GM12878 (cell line): Measurements from ENCODE around the gene HCST. TPM values are rescaled to one million over a fixed set of nuclear protein-coding genes. Genes with fewer than 3 reads are reported as not detected.

Experiments
- ATAC-seq: fragments of 200-7000 bp; cut with Tn5 transposase; 3 replicates; pipeline ENCODE4 v1.9.1; 2020; ENCODE audit warnings: mild to moderate bottlenecking, moderate library complexity
- BruUV-seq: library from RNA; stranded (reverse); fragments of 400-500 nt; replicated peaks from 2 replicates; lab custom pipeline; 2021; lab: Mats Ljungman, UMichigan
- CTCF ChIA-PET: fragments of 300-600 bp; sonication (Branson Sonifier 250); formaldehyde crosslinking; extraction: SDS; loops from one replicate; lab custom pipeline; 2021; ENCODE audit warnings: inconsistent platforms; lab: Yijun Ruan, JAX
- POLR2A ChIA-PET: fragments of 350-600 bp; formaldehyde crosslinking; extraction: SDS; loops from one replicate; lab custom pipeline; 2021; ENCODE audit warnings: inconsistent platforms; lab: Charles Lee
- RAD21 ChIA-PET: fragments of 300-600 bp; sonication (Branson Sonifier 250); formaldehyde crosslinking; loops from one replicate; lab custom pipeline; 2023; ENCODE audit warnings: antibody characterized with exemption; ENCODE audit not compliant: unreplicated experiment; lab: Charles Lee
- SMC1A ChIA-PET: fragments of 300-600 bp; sonication (Branson Sonifier 250); formaldehyde crosslinking; loops from one replicate; lab custom pipeline; 2023; ENCODE audit not compliant: unreplicated experiment, uncharacterized antibody; lab: Charles Lee
- DNase-seq: peaks from one replicate; pipeline ENCODE4 v3.0.0-alpha.2; 2011; ENCODE audit warnings: low read depth, low spot score
- FAIRE-seq: peaks from 3 replicates; lab custom pipeline; 2011; peaks lifted over from hg19 to GRCh38; lab: Jason Lieb, UNC
- H2AFZ ChIP-seq: 2 replicates; pipeline ENCODE4 v1.6.0; 2011; ENCODE audit warnings: low read depth, low read length, control low read depth; ENCODE audit not compliant: control insufficient read depth
- H3K27ac ChIP-seq: 2 replicates; pipeline ENCODE4 v1.5.1; 2011; ENCODE audit warnings: control low read depth; ENCODE audit not compliant: control insufficient read depth, insufficient read depth
- H3K27me3 ChIP-seq, 2 experiments: replicated peaks in 1 of 2; 2 replicates each; pipeline versions ENCODE4 v1.6.0 to v1.6.1; 2011; ENCODE audit warnings: low read length in 1 of 2; ENCODE audit not compliant: control insufficient read depth in 2 of 2, insufficient read depth in 2 of 2
- H3K36me3 ChIP-seq, 2 experiments: 2 replicates each; pipeline ENCODE4 v1.5.1; 2011; ENCODE audit warnings: low read length in 1 of 2; ENCODE audit not compliant: control insufficient read depth in 2 of 2, insufficient read depth in 2 of 2
- H3K4me1 ChIP-seq: 2 replicates; pipeline ENCODE4 v1.6.1; 2011; ENCODE audit warnings: mild to moderate bottlenecking, low read length, moderate library complexity, mixed read lengths; ENCODE audit not compliant: control insufficient read depth, insufficient read depth
- H3K4me2 ChIP-seq: 2 replicates; pipeline ENCODE4 v1.6.0; 2011; ENCODE audit warnings: control low read depth; ENCODE audit not compliant: control insufficient read depth, insufficient read depth
- H3K4me3 ChIP-seq: fragments of 200-600 bp; sonication (generic); 2 replicates; pipeline ENCODE4 v1.5.1; 2016
- H3K79me2 ChIP-seq: 2 replicates; pipeline ENCODE4 v1.6.0; 2011; ENCODE audit warnings: low read length; ENCODE audit not compliant: control insufficient read depth, insufficient read depth
- H3K9ac ChIP-seq: 2 replicates; pipeline ENCODE4 v1.8.0; 2011; ENCODE audit warnings: low read length, control low read depth, mixed read lengths; ENCODE audit not compliant: control insufficient read depth, insufficient read depth
- H3K9me3 ChIP-seq: replicated peaks from 3 replicates; pipeline ENCODE4 v1.5.1; 2011; ENCODE audit warnings: mild to moderate bottlenecking, low read length; ENCODE audit not compliant: control insufficient read depth, insufficient read depth
- H4K20me1 ChIP-seq: 2 replicates; pipeline ENCODE4 v1.6.0; 2011; ENCODE audit not compliant: control insufficient read depth, insufficient read depth
- ATF7 ChIP-seq: fragments of 450-650 bp; IDR thresholded peaks from 2 replicates; pipeline ENCODE4 v1.6.1; 2016; ENCODE audit warnings: low read depth, mild to moderate bottlenecking
- CBX5 ChIP-seq: sonication (generic); IDR thresholded peaks from 2 replicates; pipeline ENCODE4 v1.6.1; 2016; ENCODE audit warnings: low read depth, moderate library complexity, mild to moderate bottlenecking, inconsistent platforms
- FOS ChIP-seq: IDR thresholded peaks from 3 replicates; pipeline ENCODE4 v1.6.1; 2011; ENCODE audit warnings: borderline replicate concordance; ENCODE audit not compliant: insufficient read length; ENCODE audit errors: extremely low read depth
- KAT2A ChIP-seq: conservative IDR thresholded peaks from 2 replicates; pipeline ENCODE4 v1.6.1; 2011; ENCODE audit warnings: low read depth, low read length; ENCODE audit not compliant: control insufficient read depth
- KLF5 ChIP-seq: fragments of 450-650 bp; IDR thresholded peaks from 2 replicates; pipeline ENCODE4 v1.6.1; 2014; ENCODE audit warnings: mild to moderate bottlenecking; ENCODE audit not compliant: partially characterized antibody
- MEF2B ChIP-seq: fragments of 450-650 bp; IDR thresholded peaks from 2 replicates; pipeline ENCODE4 v1.6.1; 2018; ENCODE audit warnings: mild to moderate bottlenecking, moderate library complexity; ENCODE audit not compliant: partially characterized antibody, poor library complexity, severe bottlenecking
- MYC ChIP-seq: IDR thresholded peaks from 2 replicates; pipeline ENCODE4 v1.6.1; 2011; ENCODE audit warnings: mild to moderate bottlenecking, low read length, moderate library complexity, inconsistent platforms; ENCODE audit not compliant: insufficient read depth, insufficient replicate concordance, insufficient read length, severe bottlenecking
- PBX3 ChIP-seq: IDR thresholded peaks from 2 replicates; pipeline ENCODE4 v1.6.1; 2011; ENCODE audit warnings: mild to moderate bottlenecking, low read depth, low read length, moderate library complexity; ENCODE audit not compliant: insufficient replicate concordance
- POLR2AphosphoS5 ChIP-seq: IDR thresholded peaks from 2 replicates; pipeline ENCODE4 v1.6.1; 2011; ENCODE audit warnings: mild to moderate bottlenecking, low read length, inconsistent platforms
- PRDM15 ChIP-seq: fragments of 450-650 bp; formaldehyde crosslinking; IDR thresholded peaks from 2 replicates; pipeline ENCODE4 v1.4.0; 2020; ENCODE audit warnings: mild to moderate bottlenecking, moderate library complexity
- RBBP5 ChIP-seq: fragments of 200-600 bp; sonication (generic); conservative IDR thresholded peaks from 2 replicates; pipeline ENCODE4 v1.6.1; 2016
- SPI1 ChIP-seq: IDR thresholded peaks from 2 replicates; pipeline ENCODE4 v1.6.1; 2011; ENCODE audit warnings: low read depth, mild to moderate bottlenecking, low read length, moderate library complexity, borderline replicate concordance; ENCODE audit not compliant: insufficient read depth
- ZNF217 ChIP-seq: fragments of 450-650 bp; IDR thresholded peaks from 2 replicates; pipeline ENCODE4 v1.6.1; 2017; ENCODE audit warnings: antibody characterized with exemption, mild to moderate bottlenecking
- WGBS: methylation state at CpG from one replicate; pipeline ENCODE4 v1.1.6; 2016; ENCODE audit warnings: low lambda C conversion rate; ENCODE audit not compliant: insufficient replicate concordance, insufficient coverage; ENCODE audit errors: missing lambda C conversion rate; 5-methylcytosine and 5-hydroxymethylcytosine counted together
- in situ Hi-C: fragments of 300-500 bp; cut with MboI; formaldehyde crosslinking; loops from 9 replicates; pipeline ENCODE4 v1.14.3; 2018; ENCODE audit warnings: mixed read lengths
- intact Hi-C: fragments of 100-400 bp; cut with micrococcal nuclease; formaldehyde crosslinking; loops from one replicate; pipeline ENCODE4 v1.14.2; 2022; ENCODE audit not compliant: unreplicated experiment
- polyA plus RNA-seq, 11 experiments: library from polyadenylated mRNA; depleted of rRNA in 4 of 11; unstranded in 6 of 11; stranded (reverse) in 5 of 11; fragments of >200 nt; fragmentation: Nextera tagmentation in 4 of 11; fragmentation: Illumina TruSeq in 1 of 11; extraction: Ambion mirVana in 4 of 11; extraction: Trizol in 1 of 11; gene quantifications; 1 replicate in 1 of 11; 2 replicates in 10 of 11; pipeline versions ENCODE4 v1.2.1 to v1.2.3, GENCODE V29; 2011 to 2016; ENCODE audit warnings: inconsistent platforms in 2 of 11, missing spikeins in 2 of 11, low read depth in 1 of 11
- total RNA-seq, 4 experiments: library from RNA; depleted of rRNA in 3 of 4; stranded (reverse); fragments of >200 nt in 3 of 4; fragmentation: Illumina TruSeq in 1 of 4; extraction: Trizol in 1 of 4; gene quantifications; 2 replicates each; pipeline versions ENCODE4 v1.2.1 to v1.2.3, GENCODE V29; 2013 to 2021

Gene HCST
- total and polyA plus RNA-seq, 10 of the 15 experiments (the other 5 are each of a cell fraction or from before 2014, with no cell fraction given) = 7.5 to 79.6 (median 33.6) TPM

GRCh38 chr19:35905178-35905727 lies 2.9 kb downstream of the HCST start:
- POLR2A ChIA-PET = interaction anchor here (0.6 to 1.3 kb wide), 5 partner anchors 8 to 211 kb away, joined by 3 to 6 read pairs (median 4); no protein-coding TSS in a partner anchor

More at GRCh38 chr19:35905178-35905727, 2.9 kb downstream of the HCST start:
- H3K9me3 ChIP-seq = no peaks in the 10 kb centered on the region
- TF ChIP-seq PBX3 (no peak), MEF2B (no peak), MYC (no peak), KLF5 (no peak), POLR2AphosphoS5 (no peak), ATF7 (no peak), PRDM15 (CRISPR knock-in tag) (no peak), ZNF217 (no peak), CBX5 (no peak), SPI1 (no peak), RBBP5 (no peak), KAT2A (no peak), FOS (no peak)
- DNase-seq = no peak
- H3K27me3 ChIP-seq = no peaks in the 10 kb centered on the region
- RAD21 ChIA-PET = interaction anchor here (0.6 to 4.9 kb wide), 2 partner anchors 22 to 25 kb away, joined by 3 to 37 read pairs; no protein-coding TSS in a partner anchor
- no peak overlapping the region for H2AFZ ChIP-seq
- 76% methylated on average over 6 of the region's 6 CpGs for WGBS
- no TSS peak for BruUV-seq
- FAIRE-seq = no peak
- SMC1A ChIA-PET = interaction anchor here (1.0 to 1.5 kb wide), 2 partner anchors 24 to 26 kb away, joined by 4 to 6 read pairs; no protein-coding TSS in a partner anchor
- H3K9ac ChIP-seq = no peak overlapping the region
- peak overlapping the region; percentile 96 for H3K27ac ChIP-seq
- no peaks in the 10 kb centered on the region for H3K36me3 ChIP-seq
- no peak overlapping the region for H3K4me3 ChIP-seq
- intact Hi-C loops = no loop called here
- H4K20me1 ChIP-seq = no peaks in the 10 kb centered on the region
- H3K4me2 ChIP-seq = no peak overlapping the region
- CTCF ChIA-PET = interaction anchor here (0.5 to 3.1 kb wide), 3 partner anchors 8 to 25 kb away, joined by 3 to 13 read pairs (median 6); no protein-coding TSS in a partner anchor
- peaks cover 55% of the 10 kb centered on the region for H3K4me1 ChIP-seq
- in situ Hi-C loops = loop anchor here (10.0 kb wide), 1 partner anchor 570 kb away; no protein-coding TSS in a partner anchor
- ATAC-seq = no peak
- H3K79me2 ChIP-seq = peaks cover 9% of the 10 kb centered on the region
